C4-2B (cell line): ENCODE measurements around the gene FOXF2.

Source experiments
- CTCF ChIP-seq: fragments of 450-650 bp; conservative IDR thresholded peaks from 2 replicates; pipeline ENCODE4 v1.5.1; 2017; ENCODE audit warnings: mild to moderate bottlenecking
- ZFX ChIP-seq: fragments of 450-650 bp; IDR thresholded peaks from 2 replicates; pipeline ENCODE4 v1.6.1; 2017

GRCh38 chr6:1390946-1391799 is 1.8 kb downstream of the FOXF2 start:
- TF ChIP-seq CTCF, result no peak
- TF ChIP-seq ZFX, result no peak
